ENCODE measurements around the gene CHRNB4. TPM values are rescaled to one million over a fixed set of nuclear protein-coding genes. Genes with fewer than 3 reads are reported as not detected.
A peak's percentile ranks its signal among the peaks of the same experiment; 100 is the strongest.
"Not testable (repeated sequence)": the region's sequence is repeated elsewhere in the genome, so short reads cannot be mapped to it uniquely, and the experiment has no call there.

The CHRNB4 gene, protein sequence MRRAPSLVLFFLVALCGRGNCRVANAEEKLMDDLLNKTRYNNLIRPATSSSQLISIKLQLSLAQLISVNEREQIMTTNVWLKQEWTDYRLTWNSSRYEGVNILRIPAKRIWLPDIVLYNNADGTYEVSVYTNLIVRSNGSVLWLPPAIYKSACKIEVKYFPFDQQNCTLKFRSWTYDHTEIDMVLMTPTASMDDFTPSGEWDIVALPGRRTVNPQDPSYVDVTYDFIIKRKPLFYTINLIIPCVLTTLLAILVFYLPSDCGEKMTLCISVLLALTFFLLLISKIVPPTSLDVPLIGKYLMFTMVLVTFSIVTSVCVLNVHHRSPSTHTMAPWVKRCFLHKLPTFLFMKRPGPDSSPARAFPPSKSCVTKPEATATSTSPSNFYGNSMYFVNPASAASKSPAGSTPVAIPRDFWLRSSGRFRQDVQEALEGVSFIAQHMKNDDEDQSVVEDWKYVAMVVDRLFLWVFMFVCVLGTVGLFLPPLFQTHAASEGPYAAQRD
- polyA plus RNA-seq (2013, experiment 1 of 2; ENCODE audit: insufficient read length) = not detected
- polyA plus RNA-seq (2013, experiment 2 of 2; ENCODE audit: insufficient read length) = not detected

DNA sequence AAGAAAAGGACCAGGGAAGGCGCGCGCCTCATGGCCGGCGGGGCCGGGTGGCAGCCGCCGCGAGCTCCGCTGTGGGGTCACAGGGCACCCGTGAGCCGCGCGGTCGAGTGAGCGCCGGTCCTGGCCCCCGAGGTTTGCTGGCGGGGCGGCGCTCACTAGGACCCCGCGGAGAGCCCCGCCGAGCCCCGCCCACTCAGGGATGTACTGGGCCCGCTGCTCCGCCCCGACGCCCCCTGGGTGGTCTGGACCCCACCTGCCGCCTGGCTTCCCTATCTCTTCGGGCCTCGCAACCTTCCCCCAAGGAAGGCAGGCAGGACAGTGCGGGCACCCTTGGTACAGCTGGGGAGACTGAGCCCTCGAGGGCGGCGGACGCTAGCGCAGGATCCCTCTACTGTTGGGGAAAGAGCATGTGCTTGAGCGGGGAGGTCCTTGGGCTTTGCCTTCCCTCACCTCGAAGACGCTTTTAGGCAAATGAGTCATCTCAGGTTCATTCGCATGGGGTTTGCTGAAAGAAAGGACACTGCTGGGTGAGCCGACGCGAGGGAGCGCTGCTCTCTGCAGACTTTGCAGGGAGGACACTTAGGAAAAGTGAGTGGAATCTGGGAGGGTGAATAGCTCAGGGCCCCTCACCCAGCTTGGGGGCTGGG is at the start of gene CHRNB4:
CHRNB4 (minus strand) TSS at position 109 of the 647 bp plus-strand sequence; CDS start at position 32, 77 bp downstream.
- peak; percentile 25 for DNase-seq

DNA sequence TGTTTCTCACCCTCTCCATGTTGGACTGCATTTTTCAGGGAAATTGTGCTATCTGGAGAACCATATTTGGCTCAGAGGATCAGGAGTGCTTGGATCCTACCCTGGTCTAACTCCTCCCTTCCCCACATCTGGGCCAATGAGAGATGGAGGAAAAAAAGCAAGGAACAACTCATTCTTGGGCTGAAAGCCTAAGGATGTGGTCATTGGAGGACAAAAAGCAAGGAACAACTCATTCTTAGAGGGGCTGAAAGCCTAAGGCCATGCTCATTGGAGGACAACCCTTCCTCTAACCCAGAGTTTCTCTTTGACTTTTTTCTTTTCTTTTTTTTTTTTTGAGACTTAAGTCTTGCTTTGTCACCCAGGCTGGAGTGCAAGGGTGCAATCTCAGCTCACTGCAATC is 48.6 kb upstream of the CHRNB4 start:
- DNase-seq = no peak

DNA sequence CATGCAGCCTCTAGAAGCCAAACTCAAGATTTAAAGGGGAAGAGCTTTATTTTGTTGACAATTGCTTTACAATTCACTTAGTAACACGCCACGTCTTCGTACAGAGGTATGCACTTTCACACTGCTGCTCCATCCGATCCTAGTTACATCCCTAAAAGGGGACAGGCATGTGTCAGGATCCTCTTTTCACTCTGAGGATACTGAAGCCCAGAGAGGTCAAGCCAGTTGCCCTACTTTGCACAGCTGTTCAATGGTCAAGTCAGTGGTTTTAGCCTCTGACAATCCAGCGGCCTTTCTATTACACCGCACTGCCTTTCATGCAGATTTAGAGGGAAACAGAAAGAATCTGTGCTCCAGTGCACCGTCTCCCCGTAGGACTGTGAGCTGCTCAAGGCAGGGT is 44.9 kb upstream of the CHRNB4 start:
- no peak for DNase-seq

DNA sequence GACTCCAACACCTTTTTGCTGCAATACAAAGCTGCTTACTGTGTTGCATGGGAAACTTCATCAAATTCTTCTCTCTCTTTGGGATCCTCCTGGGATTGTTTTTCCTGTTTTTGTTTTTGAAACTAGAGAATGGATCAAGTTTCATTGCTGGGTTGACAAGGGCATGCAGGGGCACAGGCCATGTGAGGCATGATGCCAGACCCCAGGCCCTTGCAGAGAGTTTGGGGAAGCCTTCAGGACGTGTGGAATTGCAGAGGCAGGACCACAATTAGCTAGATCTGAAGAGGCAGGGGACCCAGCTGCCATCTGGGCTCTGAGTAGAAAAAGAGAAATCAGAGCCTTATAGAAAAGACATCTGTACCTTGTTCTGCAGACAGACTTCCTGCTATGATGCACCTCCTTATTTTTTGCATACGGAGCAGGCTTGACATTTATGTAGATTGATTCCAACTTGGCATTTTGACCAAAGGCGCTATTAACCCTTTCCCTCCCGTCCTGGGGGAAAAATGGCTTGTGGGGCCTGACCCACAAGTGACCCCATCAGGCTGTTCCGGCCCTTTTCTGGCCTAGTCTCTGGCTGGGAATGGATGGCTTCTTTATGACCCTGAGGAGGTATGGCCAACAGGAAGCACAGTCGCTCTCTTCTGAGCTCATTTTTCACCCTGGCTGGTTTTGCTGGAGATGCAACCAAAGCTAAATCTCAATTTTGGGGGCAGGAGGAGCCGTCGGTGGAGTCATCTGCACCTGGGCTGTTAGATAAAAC is 44.3 kb upstream of the CHRNB4 start:
- no peak for DNase-seq

DNA sequence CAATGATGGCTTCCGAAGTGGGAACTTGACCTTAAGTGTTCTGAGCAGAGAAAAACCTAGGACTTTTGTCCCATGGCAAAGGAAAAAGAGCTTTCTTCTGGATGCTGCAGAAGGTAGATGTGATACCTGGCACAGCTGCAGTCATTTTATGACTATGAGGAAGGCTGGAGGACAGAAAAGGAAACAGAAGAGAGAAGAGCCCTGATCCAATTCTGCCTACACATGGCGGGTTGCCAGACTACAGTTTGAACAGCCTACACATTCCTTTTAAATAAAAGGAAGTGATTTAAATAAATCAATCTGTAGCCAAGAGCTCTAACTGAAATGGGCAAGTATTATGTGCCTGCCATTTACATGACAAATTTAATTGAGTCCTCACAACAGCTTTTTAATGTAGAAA is 43.6 kb upstream of the CHRNB4 start:
- no peak for DNase-seq

DNA sequence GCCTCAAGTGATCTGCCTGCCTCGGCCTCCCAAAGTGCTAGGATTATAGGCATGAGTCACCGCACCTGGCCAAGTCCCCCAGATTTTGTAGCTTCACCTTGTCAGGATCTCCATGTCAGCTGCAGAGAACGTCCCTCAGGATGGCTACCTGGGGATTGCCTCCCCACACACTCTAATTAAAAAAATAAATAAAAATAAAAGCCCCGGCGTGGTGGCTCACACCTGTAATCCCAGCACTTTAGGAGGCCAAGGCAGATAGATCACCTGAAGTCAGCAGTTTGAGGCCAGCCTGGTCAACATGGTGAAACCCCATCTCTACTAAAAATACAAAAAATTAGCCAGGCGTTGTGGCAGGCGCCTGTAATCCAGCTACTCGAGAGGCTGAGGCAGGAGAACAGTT is 42.6 kb upstream of the CHRNB4 start:
- not testable (repeated sequence) for DNase-seq

DNA sequence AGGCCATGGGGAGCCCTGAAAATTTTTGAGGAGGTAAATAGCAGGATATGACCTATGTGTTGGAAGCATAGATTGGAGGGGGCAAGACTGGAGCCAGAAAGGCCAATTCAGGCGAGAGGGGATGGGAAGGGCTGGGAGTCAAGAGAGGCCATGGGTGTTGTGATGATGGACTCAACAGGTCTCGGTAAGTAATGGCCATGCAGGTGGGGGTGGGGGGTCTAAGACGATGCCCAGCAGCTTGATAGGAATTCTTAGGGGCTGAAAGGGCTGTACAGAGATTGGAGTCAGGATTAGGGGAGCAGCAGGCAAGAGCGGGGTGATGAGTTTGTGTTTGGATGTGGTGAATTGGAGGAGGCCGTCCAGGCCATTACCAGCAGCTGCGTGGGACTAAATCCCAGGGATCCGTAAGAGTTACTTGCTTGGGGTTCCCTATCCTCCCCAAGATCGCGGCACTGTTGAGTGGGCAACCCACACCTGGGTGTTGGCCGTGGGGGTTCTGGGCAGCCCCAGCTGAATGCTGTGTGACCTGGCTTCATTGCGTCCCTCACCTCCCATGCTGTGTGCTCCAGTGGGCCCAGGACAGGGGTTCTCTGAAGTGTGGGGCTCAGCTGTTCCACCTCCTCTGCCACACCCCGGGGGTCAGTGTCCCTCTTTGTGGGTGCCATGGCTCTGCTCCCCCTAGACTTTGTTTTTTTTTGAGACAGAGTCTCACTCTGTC is 41.8 kb upstream of the CHRNB4 start:
- no peak for DNase-seq

DNA sequence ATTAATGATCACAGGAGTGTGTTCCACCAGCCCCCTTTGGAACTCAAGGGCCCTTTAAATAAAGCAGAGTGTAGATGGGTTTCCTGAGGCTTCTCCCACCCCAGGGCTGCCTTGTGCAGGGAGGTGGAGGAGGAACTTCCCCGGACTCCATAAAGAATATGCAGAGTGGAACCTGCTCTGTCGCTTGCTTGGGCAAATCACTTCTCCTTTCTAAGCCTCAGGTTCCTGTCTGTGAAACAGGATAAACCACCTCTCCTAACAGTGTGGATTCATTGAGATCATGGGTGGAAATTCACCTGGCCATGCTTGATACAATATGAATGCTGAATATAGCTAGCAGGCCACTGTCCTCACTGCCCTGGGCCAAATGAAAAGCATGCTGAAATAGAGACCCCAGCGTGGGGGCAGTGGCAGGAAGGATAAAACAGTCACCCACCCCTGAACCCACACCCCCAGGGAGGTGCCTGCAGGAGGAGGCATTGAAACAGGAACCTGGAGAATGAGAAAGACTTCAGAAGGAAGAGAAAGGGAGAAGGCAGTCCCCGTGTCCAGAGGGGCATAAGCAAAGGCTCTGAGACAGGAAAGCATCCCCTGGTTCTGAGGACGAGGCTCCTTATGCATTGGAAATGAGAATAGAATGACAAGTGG is 41.1 kb upstream of the CHRNB4 start:
- no peak for DNase-seq

DNA sequence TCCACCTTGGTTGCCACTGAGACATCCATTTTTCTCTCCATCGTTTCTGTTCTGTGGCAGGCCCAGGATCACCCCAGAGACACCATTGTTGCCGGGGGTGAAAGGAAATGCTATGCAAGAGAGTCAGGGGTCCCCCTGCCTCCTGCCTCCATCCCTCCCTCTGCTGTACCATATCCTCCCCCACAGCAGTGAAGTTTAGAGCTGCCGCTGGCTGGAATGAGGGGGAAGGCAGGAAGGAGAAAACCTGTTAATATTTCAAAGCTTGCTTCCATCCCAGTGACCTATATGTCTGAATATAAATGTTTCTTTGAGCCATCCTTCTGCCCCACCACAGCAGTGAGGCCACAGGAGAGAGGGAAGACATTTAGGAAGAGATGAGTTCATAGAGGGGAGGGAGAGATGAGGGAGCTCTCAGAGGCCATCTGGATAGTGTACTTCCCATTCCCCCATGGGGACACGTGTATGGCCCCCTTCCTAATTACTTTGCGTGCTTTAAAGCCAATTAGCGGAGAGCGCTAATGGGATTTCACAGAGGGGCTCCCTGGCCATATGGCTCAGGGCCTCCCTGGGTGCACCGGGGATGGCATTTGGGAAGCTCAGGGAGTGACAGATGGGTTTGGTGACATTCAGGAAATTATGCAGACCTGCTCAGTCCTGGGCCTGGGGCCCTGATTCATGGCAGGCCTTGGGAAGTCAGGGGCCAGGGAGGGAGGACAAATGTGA is 40.4 kb upstream of the CHRNB4 start:
- no peak for DNase-seq

DNA sequence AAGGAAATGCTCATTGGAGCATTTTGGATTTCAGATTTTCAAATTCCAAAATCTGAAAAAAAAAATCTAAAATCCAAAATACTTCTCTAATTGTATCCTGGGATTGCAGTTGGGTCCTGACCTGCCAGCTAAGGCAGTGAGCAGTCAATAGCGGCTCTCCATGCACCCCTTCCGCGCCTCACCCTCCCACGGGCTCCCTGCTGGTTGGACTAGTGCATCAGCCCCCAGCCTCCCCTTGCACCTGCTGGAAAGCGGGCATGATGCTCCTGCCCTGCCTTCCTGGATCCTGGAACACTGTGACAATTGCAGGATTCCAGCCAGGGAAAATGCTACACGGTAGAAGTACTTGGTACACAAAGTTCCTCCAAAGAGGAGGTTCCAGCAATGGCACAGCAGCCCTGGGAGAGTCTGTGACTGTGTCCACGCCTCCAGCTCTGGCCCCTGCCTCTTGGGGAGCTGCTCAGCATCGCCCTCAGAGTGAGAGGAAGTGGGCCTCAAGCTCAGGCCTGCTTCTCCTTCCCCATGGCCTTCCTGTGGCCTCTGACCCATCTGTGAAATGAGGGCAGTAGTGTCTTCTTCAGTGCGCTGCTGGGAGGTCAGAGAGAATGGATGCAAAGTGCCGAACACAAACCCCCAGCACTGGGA is 39.5 kb upstream of the CHRNB4 start:
- no peak for DNase-seq

DNA sequence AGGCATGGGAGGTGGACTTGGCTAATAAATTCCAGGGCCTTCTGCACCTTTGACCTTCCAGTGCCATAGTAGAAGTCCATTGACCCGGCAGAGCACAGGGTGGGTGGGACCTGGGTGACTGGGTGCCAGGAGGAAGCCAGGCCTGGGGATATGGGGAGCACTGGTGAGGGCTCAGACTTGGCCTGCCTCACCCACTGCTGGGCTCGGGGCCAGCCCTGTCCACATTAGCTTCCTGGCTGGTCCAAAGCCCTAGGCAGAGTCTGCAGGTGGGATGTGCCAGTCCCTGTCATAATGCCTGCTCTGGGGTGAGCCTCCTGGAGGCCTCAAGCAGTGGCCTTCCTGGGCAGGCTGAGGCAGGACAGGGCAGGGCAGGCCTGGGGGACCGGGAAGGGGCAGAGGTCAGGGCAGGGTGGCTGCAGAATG is 38.1 kb upstream of the CHRNB4 start:
- no peak for DNase-seq

DNA sequence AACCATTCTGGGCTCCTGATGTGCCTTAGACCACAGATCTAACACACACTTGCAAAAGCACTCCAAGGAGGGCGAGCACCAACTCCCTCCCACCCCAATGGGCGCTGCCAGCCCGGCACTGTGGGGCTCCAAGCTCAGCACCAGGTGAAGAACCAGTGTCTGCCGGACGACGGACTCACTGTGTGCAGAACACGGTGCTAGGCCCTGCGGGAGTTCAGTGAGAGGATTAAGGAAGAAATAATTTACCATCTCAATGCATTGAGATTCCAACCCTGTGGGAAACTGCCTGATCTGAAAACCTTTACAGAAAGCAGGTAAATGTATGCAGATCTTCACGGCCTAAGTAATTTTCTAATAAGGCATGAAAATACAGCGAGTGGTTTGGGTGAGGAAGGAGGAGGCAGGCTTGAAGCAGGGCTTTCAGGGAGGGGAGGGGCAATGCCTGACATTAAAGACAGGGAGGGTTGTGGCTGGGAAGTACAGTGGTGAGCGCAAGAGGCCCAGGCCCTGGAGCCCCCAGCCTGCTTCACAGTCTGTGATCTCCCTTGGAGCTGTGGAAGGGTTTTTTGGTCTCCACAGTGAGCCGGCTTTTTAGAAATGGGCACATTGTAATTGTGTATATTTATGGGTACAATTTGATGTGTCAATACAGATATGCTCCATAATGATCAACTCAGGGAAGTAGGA is 35.6 kb upstream of the CHRNB4 start:
- no peak for DNase-seq

DNA sequence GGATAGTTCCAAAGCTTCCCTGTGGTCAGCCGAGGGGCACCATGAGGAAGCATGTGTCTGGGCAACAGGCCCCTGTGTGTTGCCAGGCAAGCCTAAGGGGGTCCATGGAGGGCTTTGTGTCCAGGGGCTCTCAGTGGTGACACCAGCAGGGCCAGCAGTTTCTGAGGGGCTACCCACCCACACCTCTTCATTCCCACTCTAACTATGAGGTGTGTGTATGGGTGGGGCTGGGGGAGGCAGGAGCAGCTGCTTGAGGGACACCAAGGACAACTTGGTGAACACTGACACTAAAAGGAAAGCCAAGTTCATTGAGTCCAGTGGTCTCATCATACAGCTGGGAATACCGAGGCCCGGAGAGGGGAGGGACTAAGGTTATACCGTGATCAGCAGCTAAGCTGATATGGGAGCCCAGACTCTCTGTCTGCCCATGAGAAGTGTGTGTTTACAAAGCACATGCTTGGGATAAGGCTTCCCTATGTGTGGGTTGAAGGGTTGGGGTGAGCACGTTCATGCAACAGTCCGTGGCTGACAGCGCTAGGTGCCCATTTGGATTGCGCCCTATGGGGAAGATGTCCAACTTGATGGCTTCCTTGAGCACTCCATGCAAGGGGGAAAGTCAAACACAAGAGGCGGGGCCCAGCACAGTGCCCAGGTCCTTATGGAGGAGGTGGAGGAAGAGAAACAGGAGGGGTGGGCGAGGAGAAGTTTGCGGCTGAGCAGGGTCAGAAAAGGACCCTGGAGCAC is 34.8 kb upstream of the CHRNB4 start:
- no peak for DNase-seq

DNA sequence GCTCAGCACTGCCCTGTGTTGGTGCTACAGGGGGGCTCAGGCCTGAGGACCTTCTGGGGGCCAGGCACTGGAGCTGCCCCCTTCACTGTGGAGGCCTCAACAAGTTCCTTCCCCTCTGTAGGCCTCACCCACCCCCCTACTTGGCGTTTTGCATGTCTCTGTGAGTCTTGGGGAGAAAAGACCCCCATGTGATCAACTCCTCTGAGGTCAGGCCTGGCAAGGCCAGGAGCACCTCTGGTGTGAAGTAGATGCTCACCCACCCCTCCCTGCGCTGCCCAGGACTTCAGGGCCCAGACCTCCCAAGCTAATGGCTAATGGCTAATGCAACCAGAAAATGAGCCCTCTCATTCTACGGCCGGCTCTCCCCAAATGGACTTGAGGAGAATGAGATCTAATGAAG is 34.2 kb upstream of the CHRNB4 start:
- DNase-seq = no peak

DNA sequence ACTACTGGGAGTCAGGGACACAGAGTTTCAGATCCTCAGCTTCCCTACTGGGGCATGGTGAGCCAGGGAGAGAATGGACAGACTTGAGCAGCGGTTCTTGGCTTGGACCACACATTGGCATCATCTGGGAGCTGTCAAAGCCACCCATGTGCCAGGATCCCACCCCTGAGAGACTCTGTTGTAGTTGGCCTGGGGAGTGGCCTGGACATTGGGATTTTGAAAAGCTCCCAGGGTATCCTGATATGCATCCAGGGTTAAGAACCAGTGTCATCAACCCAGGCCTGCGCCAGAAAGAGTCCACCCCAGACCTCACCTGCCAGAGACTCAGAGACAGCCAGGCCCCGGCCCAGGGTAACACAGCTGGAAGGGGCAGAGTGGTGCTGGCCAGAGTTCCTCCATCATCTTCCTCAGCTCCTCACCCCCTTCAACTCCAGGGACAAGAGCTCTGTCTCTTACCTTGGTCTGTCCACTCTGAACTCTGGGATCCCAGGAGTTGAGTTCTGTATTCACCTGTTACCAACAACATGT is 33.0 kb upstream of the CHRNB4 start:
- DNase-seq = no peak

DNA sequence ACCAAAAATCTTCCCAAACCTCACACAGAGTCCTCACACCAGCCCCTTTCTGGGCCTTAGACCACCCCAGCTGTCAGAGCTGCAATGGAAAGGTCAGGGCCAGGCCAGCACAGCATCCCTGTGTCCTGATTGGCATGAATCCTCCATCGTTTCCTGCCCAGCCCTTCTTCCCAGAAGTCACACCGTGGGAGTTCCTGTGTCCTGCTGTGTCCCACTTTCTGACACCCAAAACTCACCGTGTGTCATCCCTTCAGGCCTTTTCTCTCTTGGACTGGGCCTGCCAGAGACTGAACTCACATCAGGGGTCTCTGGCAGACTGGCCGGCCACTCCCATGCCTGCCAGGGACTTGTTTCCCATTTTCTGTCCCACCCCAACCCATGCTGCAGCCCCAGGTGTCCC is 32.5 kb upstream of the CHRNB4 start:
- DNase-seq = no peak

DNA sequence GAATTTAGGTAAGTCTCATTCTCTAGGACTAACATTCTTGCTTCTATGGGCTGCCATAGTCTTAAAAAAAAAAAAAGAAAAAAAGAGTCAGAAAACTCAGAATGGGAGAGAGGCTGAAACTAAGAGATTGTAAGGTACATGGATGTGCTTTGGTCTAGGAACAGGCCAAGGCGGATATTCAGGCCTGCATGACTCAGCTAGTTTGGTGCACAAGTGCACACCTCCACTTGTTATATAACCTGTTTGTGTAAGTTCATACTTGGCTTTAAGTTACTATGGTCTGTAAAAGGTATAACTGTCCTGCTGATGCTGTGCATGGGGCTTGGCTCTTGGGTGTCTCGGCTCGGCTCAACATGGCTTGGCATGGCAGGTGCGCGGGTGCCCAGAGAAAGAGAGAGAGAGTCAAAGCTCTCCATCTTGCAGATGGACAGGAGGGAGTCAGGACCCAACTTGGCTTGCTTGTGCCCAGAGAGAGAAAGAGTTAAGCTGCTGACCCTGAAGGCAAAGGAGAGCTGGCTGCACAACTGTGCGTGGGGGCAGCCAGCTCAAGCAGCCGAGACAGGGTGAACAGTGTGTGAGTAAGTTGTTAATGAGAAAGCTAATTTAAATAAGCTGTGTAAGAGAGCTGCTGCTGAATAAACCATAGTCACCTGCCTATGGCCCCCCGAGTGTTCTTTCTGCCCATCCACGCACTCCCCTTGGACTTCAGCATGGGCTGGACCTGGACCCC is 31.4 kb upstream of the CHRNB4 start:
- DNase-seq = no peak

DNA sequence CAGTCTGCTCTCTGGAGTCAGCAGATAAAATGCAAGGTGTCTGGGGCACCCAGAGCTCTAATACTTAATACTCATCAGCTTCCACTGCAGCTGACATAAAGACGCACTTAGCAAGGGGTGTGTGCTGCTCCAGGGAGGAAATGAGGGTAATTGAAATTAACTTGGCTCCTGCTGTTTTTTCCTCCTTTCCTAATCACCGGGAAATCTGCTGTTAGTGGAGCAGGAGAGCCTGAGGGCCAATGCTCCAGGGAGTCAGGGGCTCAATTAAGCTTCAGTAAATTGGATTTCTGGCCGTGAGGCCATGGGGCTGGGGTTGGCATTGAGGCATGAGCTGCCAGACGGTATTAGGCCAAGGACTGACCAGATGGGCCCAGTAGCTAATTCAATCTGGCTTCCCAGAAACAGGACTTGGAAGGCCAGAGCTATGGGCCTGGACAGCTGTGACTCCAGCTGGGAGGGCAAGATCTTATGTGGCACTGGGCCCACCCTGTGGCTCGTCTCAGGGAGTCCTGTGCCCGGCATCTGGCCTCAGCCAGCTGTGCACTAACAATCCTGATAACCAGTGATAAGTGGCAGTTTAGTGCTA is 30.7 kb upstream of the CHRNB4 start:
- no peak for DNase-seq

All from fibroblast of skin of back (primary cell).